Measurements from ENCODE around the gene PRKCZ.

PRKCZ gene

DNA sequence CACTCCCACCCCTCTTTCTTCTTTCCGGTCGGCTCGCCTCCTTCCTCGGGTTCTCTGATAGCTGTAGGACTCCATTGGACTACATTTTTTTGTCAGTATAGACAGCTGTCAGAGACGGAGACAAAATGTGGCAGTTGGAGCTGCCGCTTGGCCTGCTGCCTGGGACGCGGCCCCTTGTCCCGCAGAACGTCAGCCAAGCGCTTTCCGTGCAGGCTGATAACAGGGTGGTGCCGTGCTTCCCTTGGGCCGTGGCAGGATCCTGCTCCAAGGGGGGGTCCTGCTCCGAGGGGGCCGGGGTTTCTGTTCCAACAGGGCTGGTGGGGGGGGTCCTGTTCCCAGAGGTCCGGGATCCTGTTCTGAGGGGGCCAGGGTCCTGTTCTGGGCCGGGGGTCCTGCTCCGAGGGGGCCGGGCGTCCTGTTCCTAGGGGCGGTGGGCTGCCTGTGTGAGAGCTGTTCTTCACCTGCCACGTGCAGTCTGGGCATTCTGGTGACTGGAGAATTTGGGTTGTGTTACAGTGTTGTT is 182.8 kb downstream of the PRKCZ start:
- DNase-seq (ENCODE audit: low read depth, low spot score): no peak
- peak overlapping the region; percentile 72 for H3K27ac ChIP-seq

- peak overlapping the region; percentile 88 for H3K27ac ChIP-seq
- DNase-seq (ENCODE audit: low read depth, low spot score): no peak
Observed at GRCh38 chr1:2233468-2233867, 183.3 kb downstream of the PRKCZ start.

DNA sequence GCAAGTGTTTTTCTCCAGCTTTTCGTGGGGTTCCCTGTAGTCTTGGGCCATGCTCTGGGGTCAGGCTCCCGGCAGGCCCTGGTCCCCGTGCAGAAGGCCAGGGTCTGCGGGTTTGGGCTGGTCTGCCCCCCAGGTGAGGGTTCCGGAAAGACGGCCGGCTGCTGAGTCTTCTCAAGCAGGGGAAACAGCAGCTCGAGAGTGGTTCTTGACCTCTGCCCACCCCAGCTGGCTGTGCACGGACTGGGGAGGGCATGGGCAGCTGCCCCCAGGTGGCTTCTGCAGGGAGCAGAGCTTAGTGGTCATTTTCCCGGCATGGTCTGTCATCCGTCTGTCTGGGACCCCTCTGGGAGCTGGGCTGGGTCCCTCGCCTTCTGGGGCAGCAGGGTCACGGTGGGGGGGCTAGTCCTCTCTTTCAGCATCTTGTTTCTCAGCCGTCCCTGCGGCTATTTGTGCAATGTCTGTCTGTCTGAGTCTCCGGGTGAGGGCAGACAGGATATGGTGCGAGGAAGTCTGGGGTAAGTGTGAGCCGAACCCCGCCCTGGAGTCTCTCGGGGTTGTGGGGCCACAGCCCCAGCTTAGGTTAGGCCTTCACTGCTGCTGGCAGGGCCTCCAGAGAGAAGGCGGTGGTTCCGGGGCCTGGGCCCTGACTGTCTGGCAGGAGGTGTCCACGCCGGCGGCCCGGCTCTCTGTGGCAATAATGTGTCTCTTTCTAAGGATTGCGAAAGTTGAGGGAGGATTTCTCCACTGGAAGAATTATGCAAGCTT is 184.0 kb downstream of the PRKCZ start:
- peak overlapping the region; percentile 88 for H3K27ac ChIP-seq
- DNase-seq (ENCODE audit: low read depth, low spot score): no peak

GRCh38 chr1:2234762-2235113 is 184.5 kb downstream of the PRKCZ start:
- peak overlapping the region; percentile 88 for H3K27ac ChIP-seq
- no peak for DNase-seq (ENCODE audit: low read depth, low spot score)

Measured in epithelial cell of prostate (primary cell).